ENCODE results near the gene COA8. TPM values are rescaled to one million over a fixed set of nuclear protein-coding genes. Genes with fewer than 3 reads are reported as not detected.

Gene COA8
- total RNA-seq = 10 to 100 TPM; 40.1 to 42.2 TPM

- ChIA-PET CTCF (interaction anchor here (1.3 to 2.2 kb wide), 5 partner anchors 9 to 62 kb away, joined by 3 to 12 read pairs (median 4); no protein-coding TSS in a partner anchor), POLR2A (interaction anchor here (0.7 kb wide), 1 partner anchor 12 kb away, joined by 4 read pairs; no protein-coding TSS in a partner anchor)
Observed at GRCh38 chr14:103562429-103563225, at the start of gene COA8, which contains the start of gene BAG5. TSS of gene COA8 (plus strand) at chr14:103562960. CDS start at chr14:103563002, 42 bp downstream. TSS of gene BAG5 (minus strand) at chr14:103562657. CDS start at chr14:103561164, 1,493 bp downstream.

GRCh38 chr14:103514596-103515421 lies 48.0 kb upstream of the COA8 start:
- ChIA-PET POLR2A (no interaction called here), CTCF (interaction anchor here (1.3 kb wide), 1 partner anchor 32 kb away, joined by 4 read pairs; no protein-coding TSS in a partner anchor)

GRCh38 chr14:103516426-103517173 lies 46.2 kb upstream of the COA8 start:
- CTCF ChIA-PET = interaction anchor here (1.9 to 4.5 kb wide), 2 partner anchors 17 to 30 kb away, joined by 5 to 31 read pairs; no protein-coding TSS in a partner anchor
- POLR2A ChIA-PET = no interaction called here

DNA sequence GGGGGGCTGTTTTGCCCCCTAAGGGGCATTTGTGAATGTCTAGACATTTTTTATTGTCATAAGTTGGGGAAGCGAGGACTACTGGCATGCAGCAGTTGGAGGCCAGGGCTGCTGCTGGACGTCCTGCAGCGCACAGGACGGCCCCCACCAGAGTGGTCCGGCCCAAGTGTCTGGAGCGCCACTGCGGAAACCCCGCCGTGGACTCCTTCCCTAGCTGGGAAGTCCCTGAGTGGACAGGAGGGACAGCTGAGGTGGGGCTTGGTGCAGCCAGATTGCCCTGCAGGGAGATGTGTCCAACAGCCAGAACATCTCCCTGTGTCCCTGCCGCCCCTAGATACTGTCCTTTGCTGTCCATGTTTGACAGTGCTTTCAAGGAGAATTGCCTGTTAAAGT lies 45.6 kb upstream of the COA8 start:
- ChIA-PET POLR2A (no interaction called here), CTCF (interaction anchor here (1.9 to 4.5 kb wide), 2 partner anchors 18 to 30 kb away, joined by 5 to 31 read pairs; no protein-coding TSS in a partner anchor)

DNA sequence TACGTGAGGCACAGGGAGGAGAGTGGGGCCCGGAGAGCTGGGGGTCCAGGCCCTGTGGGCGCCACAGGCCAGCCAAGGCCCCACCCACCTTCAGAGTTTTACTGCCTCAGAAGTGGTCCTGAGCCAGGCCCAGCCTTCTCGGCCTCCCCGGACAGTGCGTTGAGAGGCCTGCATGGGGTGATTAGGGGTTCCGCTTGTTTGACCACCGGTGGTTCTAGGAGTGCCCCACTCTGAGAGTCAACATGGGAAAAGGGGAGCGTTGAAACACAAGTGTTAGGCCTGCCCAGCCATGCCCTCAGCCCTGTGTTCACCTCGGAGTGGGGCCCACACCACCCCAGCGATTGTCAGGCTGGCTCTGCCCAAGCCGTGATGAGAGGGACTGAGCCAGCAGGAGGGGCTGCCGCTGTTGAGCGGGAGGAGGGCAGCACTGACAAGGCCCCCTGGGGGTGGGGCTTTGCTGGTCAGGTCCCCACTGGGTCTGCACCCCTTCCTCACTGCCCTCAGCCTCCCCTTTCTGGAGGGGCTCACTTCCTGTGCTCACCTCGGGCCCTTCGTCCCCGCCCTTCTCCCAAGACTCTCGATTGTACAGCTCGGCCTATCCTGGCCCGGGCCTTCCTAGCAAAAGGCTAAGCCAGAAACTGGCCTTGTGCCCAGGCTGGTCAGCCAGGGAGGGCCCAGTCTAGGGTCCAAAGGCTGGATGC lies 44.9 kb upstream of the COA8 start:
- ChIA-PET CTCF (interaction anchor here (0.9 to 4.5 kb wide), 11 partner anchors 8 to 44 kb away, joined by 3 to 38 read pairs (median 5); partner anchors contain the start of genes BAG5, COA8 and TRMT61A), POLR2A (no interaction called here)

DNA sequence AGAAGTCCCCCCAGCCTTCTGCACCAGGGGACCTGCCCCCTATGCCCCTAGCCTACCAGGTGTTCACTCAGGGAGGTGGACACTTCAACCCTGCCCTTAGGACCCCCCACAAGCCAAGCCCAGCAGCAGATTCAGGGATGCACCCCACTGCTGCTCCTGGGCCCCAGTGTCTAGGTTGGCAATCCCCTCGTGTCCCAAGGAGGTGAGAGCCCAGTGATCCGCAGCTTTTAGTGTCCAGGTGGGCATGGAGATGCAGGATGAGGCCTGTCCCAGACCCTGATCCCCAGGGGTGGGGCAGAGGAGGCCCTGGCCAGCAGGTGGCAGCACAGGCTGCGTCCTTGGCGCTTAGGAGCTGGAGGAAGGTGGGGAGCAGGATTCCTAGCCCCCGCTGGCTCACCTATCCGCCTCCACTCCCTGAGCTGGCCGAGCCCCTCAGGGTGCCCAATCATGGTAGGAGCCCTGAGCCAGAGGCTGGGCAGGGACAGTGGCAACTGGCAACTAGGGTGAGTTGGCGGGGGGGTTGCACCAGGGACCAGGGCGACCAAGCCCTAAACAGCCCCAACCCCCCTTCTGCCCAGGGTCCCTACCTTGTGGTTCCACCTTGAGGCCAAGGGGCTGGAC lies 44.2 kb upstream of the COA8 start:
- ChIA-PET POLR2A (no interaction called here), CTCF (interaction anchor here (0.6 to 4.5 kb wide), 16 partner anchors 8 to 115 kb away, joined by 3 to 38 read pairs (median 4); partner anchors contain the start of genes BAG5, COA8 and TRMT61A)

DNA sequence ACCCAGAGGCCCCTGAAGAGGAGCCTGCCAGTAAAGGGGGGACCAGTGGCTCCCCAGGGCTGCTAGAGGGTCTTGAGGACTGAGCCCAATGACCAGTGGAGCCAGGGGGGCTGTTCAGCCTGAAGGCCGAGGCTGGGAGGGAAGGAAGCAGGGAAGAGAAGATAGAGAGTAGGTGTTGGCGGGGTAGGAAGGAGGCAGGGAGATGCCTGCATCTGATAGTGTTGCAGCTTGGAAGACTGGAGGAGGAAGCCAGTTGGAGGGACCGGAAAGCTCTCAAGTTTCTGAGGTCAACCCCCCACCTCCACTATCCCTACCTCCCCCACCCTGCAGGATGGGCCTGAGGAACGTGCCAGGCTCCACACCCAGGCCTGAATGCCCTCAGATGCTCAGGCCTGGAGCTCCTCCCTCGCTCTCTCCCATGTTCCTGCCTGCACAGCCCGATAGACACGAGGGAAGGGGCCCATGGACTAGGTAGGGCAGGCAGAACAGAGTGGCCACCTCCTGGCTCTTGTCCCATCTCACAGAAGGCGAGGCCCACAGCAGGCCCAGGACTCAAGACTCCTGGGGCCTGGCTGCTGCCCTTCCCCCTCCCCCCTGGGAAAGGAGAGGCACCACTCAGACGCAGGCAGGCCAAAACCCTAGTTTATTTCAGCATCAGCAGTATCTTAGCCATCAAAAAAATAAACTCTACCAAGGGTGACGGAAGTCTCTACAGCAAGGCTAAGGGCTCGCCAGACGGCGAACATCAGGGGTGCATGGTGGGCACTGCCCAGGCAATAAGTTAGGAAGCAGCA lies 43.5 kb upstream of the COA8 start:
- CTCF ChIA-PET = interaction anchor here (0.6 to 4.5 kb wide), 15 partner anchors 9 to 115 kb away, joined by 3 to 38 read pairs (median 4); partner anchors contain the start of genes BAG5, COA8 and TRMT61A

GRCh38 chr14:103519837-103520212 lies 42.9 kb upstream of the COA8 start:
- ChIA-PET CTCF (interaction anchor here (2.1 to 4.5 kb wide), 3 partner anchors 10 to 27 kb away, joined by 7 to 38 read pairs (median 31); partner anchors contain the start of gene TRMT61A), POLR2A (no interaction called here)

More for the DNA sequence above, 43.5 kb upstream of the COA8 start:
- POLR2A ChIA-PET = no interaction called here

DNA sequence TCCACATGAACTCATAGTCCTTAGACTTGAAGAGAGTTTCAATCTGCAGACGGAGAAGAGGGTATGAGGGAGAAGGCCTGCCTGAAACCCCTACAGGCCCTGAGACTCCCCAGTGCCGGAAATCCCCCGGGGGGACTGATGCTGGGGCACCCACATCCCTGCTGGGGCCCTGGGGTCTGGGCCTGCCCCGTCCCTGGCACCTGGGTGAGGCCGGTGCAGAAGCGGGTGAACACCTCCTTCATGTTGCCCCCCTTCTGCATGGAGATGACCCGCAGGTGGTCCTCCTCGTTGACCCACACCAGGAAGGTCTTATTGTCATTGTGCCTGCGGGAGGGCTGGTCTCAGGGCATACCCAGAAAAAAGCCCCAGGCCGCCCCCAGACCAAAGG lies 42.5 kb upstream of the COA8 start:
- POLR2A ChIA-PET = interaction anchor here (1.0 kb wide), 1 partner anchor 9 kb away, joined by 3 read pairs; no protein-coding TSS in a partner anchor

GRCh38 chr14:103520657-103521437 lies 41.9 kb upstream of the COA8 start:
- CTCF ChIA-PET = interaction anchor here (1.2 to 3.7 kb wide), 5 partner anchors 10 to 41 kb away, joined by 3 to 38 read pairs (median 7); partner anchors contain the start of genes BAG5 and TRMT61A
- POLR2A ChIA-PET = interaction anchor here (0.6 to 1.0 kb wide), 2 partner anchors 9 to 36 kb away, joined by 3 to 10 read pairs; no protein-coding TSS in a partner anchor

More for the DNA sequence above, 42.5 kb upstream of the COA8 start:
- CTCF ChIA-PET = interaction anchor here (1.4 to 3.7 kb wide), 5 partner anchors 10 to 42 kb away, joined by 3 to 38 read pairs (median 7); partner anchors contain the start of genes BAG5 and TRMT61A

DNA sequence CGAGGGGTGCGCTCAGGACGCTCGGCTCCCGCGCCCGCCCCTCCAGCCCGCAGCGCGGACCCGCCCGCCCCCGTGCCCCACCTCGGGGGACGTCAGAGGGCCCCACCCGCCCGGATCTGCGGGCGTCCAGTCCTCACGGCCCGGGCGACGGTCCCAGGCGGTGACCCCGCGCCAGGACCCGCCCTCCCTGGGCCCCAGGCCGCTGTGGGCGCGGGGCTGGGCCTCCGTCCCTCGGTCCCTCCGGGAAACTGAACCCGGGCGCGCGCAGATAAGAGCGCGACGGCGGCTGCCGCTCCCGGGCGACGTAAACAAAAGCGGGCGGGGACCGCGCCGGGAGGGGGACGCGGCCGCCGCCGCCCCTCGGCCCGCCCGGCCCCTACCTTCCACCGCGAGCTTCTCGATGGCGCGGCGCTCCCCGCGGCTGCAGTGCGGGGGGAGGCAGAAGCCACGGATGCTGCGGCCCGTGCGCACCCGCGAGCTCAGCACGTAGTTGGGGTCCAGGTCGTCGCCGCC lies 41.3 kb upstream of the COA8 start:
- POLR2A ChIA-PET = no interaction called here
- CTCF ChIA-PET = interaction anchor here (1.2 to 3.7 kb wide), 6 partner anchors 9 to 40 kb away, joined by 3 to 38 read pairs (median 6); partner anchors contain the start of genes BAG5 and TRMT61A

GRCh38 chr14:103521951-103522563 lies 40.7 kb upstream of the COA8 start:
- POLR2A ChIA-PET = interaction anchor here (0.6 kb wide), 1 partner anchor 196 kb away, joined by 5 read pairs; no protein-coding TSS in a partner anchor

GRCh38 chr14:103522649-103523574 lies 39.8 kb upstream of the COA8 start, which contains the start of gene CKB:
TSS of gene CKB (minus strand) at chr14:103522830. CDS start at chr14:103522493, 337 bp downstream.
- ChIA-PET POLR2A (interaction anchor here (0.6 kb wide), 1 partner anchor 195 kb away, joined by 5 read pairs; no protein-coding TSS in a partner anchor), CTCF (interaction anchor here (1.3 to 1.7 kb wide), 2 partner anchors 11 to 38 kb away, joined by 4 to 5 read pairs; no protein-coding TSS in a partner anchor)

More at GRCh38 chr14:103521951-103522563, 40.7 kb upstream of the COA8 start:
- CTCF ChIA-PET = interaction anchor here (1.2 to 1.7 kb wide), 3 partner anchors 12 to 39 kb away, joined by 4 to 5 read pairs (median 4); no protein-coding TSS in a partner anchor

- CTCF ChIA-PET = interaction anchor here (1.3 kb wide), 1 partner anchor 38 kb away, joined by 4 read pairs; no protein-coding TSS in a partner anchor
- POLR2A ChIA-PET = no interaction called here
Observed at GRCh38 chr14:103523575-103523954, 39.2 kb upstream of the COA8 start.
